NCI-H526 (cell line): ENCODE results near the gene HMGN4.

Source experiments
- DNase-seq, 2 experiments: peaks; one replicate each; lab custom pipeline; 2025; lab: John Stamatoyannopoulos, UW

Gene HMGN4

DNA sequence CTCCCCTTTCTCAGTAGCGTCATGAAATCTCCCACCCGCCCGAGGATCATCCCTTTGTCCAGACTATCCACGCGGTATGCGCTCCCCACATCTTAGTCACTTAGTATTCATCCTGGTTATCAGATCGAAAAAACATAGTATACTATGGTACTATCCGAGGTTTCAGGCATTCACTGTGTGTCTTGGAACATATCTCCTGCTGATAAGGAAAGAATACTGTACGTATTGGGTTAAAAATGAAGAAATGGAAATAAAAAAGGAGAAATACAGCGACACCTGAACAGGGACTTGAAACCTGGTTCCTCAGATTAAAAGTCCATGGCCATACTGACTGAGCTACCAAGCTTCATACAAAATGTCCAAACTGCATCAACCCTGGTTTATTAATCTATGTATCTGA lies 14.0 kb downstream of the HMGN4 start:
- no peak for DNase-seq

DNA sequence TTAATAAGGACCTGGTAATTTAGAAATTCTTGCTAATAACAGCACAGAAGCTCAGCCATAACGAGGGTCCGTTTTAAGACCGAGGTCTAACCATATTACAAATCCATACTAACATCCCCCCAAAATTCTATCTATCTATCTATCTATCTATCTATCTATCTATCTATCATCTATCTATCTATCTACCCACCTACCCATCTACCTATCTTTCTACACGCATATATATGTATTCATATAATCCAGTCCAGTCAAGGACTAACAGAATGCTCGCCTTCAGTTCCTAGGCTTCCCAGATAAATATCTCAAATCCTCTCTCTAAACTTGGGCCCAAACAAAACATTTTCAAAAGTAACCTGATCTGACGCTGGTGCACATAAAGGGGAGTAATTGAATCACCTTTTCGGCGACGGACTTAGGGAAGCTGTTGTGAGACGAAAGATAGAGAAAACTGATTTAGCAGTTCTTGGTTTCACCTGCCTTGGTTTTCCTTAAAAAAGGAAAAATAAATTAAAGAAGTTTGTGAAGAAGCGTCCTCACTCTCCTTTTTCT lies 14.5 kb downstream of the HMGN4 start:
- DNase-seq = no peak

DNA sequence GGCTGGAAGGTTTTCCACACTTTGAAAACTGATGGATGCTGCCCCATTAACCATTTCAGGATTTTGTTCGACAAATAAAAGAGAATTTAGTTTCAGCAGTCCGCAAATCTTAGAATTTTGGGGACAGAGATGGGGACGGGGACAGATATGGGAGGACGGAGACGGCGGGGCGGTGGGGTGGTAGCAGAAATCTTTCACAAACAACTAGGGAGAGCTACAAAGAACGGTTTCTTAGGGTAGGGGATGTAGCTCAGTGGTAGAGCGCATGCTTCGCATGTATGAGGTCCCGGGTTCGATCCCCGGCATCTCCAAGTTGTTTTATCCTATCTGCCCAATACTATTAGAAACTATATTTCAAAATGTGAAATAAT lies 15.1 kb downstream of the HMGN4 start:
- peak; percentile 56 to 76 for DNase-seq

DNA sequence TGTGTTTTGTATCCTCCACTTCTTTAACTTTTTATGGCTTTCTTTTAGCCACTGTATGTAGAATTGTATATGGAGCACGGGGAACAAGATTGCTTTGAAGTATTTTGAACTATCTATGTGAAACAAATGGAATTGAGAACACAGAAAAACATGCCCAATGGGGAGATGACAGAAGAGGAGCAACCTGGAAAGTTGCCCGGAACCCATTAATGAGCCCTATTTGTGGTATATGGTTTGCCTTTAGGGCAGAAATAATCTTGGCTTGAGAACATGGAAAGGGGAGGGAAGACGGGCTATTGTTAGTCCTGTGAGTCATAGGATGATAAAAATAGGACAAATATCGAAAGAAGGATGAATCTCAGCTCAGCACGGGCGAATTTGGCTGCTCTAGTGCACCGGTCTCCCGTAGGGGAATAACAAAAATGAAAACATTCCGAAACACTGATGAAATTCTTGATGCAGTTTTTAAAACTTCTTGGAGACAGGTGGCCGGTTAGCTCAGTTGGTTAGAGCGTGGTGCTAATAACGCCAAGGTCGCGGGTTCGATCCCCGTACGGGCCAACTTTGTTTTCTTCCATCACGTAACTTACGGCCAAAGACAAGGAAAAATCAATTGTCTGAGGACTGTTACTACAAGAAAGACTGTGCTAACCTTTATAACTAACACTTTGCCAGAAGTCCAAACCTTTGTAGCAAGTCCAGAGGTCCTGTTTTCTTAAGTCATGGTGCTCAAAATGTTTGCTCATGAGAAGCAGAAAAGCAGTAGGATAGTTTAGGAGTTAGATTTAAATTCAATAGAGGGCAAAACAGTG lies 15.7 kb downstream of the HMGN4 start:
- peak; percentile 56 to 87 for DNase-seq

DNA sequence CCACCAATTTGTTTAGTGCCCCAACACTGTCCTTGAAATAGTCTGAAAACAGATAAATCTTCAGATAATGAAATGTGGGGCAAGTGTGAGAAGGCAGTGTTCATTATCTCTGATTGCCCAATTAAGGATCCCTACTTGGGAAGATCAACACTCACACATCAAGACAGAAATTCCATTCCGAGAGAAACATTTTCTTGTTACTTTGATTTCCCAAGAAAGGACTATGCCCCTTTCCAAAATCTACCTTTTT lies 16.2 kb downstream of the HMGN4 start:
- DNase-seq = no peak

DNA sequence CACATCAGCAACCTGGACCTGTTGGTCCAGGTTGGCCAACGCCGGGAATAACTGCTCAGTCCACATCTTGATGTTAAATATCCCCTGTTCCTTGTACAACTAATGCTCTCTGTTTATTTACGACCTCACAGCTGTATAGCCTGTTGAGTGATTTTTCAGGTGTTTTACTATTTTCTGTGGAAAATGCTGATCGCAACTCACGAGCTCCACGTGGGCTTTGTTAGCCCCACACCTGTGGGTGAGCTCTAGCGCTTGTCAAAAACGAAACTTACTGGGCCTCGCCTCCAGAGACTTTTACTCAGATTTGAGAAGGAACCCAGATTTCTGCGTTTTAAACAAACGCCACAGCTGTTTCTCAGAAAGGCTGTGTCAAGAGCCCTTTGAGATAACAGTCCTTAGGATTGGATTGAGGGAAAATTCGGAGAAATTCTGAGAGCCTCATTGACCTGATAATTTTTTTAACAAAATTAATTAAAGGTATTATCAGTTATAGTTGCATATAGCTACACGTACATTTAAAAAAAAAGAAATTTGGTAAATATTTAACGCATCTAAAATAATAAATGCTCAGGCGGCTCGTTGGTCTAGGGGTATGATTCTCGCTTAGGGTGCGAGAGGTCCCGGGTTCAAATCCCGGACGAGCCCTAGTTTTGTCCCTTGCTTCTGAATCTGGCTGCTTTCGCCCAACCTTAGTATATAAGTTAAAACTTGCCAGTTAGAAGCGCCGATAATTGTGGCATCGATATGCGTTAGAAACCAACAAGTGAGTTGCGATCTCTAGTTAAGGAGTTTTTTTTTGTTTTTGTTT lies 16.7 kb downstream of the HMGN4 start:
- peak in 1 of 2 experiments; percentile 47 for DNase-seq

DNA sequence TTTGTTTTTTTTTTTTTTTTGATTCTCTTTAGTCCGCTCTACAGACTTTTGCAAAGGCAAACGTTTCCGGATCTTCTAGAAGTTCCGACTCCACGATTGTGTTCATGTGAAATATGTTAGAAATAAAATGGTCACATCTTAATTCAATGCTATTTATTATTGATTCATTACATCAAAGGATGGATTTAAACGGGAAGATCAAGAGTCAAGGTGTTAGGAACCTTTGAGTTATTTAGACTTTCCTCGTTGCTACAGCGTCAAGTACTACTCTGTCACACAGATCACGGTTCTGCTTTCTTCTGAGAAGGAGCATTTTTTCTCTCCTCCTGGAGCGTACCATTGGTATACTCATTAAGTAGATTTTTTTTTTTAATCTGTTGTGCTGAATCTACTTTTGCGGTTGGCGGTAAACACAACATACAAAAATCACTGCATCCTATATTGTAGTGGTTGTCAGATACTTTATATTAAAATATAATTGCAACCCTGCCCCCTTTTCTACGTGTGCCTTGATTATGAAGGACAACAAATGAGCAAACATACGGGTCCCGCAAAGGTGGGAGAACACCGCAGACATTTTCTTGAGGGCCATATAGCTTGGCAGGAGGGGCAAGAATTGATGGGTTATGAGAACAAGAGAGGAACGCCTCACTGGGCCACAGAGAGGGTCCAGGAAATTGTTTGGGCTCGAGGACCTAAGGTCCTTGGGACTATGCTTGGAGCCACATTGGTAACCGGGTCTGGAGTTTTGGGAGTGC lies 17.5 kb downstream of the HMGN4 start:
- no peak for DNase-seq

DNA sequence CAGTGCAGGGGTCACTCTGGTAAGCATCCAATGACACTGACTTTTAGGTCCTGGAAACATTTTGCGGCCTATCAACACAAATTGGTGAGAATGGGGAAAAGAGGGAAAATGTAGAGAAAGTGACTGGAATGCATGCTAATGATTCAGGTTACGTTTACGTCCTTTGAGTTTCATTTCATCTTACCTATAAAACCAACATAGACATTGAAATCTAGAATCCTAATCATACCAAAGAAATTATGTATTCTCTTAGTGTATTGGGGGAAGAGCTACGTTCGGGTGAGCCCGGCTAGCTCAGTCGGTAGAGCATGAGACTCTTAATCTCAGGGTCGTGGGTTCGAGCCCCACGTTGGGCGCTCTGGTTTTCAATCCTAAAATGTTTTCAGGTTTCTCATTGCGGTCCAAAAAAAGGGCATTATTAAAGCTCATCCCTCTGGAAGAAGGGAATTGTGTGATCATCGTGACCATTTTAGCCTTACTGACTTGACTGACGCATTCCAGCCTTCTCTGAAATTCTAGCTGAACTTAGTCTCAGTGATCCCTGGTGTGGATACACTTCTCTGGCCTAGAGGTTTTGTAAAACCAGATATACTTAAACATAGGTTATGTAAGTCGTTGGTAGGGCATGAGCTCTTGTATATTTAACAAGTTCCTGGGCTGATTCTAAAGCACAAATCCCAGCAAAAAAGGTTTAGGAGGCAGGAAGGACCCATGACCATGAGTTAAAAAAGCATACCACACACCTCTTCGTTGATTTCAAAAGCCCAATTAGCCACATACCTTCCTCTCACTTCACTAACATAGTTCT lies 18.3 kb downstream of the HMGN4 start:
- peak; percentile 37 to 77 for DNase-seq

DNA sequence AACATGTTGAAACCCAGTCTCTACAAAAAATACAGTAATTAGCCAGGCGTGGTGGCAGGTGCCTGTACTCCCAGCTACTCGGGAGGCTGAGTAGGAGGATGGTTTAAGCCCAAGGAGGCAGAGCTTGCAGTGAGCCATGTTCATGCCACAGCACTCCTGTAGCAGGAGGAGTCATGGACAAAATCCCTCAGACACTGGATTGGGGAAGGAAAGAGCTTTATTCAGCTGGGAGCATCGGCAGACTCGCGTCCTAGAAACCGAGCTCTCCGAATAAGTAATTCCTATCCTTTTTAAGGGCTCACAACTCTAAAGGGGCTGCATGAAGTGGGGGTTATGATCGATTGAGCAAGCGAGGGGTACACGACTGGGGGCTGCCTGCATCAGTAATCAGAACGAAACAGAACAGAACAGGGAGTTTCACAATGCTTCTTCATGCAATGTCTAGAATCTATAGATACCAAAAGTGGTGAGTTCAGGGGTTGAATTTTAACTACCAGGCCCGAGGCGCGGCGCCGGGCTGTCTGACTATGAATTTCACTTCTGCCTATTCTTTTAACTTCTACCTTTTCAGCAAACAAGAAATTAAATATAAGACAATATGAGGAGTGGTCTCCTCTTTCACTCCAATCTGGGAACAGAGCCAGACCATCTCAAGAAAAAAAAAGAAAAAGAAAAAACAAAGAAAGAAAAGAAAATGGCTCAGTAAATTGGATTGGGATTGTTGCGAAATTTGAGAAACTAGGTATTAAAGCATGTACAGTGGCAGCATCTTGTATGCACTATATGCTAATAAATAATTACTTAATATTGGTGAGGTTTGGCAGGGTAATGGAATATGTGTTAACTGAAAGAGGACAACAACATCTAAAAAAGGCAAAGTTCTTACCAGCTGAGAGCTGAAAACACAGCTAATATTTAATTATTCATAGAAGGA lies 23.6 kb downstream of the HMGN4 start:
- no peak for DNase-seq

DNA sequence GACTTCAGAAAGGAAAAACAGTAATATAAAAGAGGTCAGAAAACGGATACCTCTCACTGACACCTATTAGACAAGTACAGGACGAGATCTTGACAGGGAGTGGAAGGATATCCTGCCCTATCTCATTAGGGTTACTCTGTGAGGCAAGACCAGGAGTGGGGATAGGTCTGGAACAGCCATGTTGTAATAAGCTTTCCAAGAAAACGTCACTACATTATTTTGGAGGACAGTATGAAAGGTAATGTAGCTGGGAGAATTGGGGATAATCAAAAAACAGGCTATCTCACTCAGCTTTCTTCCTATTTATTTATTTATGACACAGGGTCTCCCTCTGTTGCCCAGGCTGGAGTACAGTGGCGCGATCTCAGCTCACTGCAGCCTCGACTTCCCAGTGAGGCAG lies 25.3 kb downstream of the HMGN4 start:
- no peak for DNase-seq

DNA sequence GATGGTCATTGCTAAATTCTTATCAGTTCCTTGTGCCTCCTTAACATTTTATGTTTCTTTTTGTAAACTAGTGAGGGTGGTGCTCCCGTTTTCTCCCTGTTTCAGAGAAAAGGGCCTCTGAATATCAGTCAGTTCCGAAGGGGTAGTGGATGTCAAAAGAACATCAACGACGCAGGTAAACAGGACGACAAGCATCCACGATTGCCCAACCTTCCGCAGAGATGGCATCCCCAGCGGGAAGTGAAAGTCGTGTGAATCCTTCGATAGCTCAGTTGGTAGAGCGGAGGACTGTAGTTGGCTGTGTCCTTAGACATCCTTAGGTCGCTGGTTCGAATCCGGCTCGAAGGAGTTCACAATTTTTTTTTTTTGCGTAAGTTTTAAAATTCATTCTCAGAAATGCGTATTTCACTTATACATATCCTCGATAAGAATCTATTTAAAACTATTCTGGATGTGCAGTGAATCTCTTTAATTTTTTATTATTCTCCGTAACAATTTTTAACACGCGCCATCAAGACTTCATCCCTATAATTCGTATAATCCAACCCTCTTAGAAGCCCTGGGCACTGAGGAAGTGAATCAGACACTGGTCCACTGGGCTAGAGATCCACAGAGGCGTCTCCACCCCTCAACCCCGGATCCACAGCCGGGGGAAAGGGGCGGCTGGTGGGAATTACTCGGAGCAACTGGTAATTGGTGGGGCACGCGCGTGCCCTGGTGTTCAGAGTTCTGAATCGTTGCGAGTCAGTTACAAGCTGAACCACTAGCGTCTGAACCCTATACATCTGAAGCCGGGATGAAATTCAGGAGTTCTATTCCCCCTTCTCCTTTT lies 30.7 kb downstream of the HMGN4 start:
- DNase-seq = peak; percentile 89 to 92

DNA sequence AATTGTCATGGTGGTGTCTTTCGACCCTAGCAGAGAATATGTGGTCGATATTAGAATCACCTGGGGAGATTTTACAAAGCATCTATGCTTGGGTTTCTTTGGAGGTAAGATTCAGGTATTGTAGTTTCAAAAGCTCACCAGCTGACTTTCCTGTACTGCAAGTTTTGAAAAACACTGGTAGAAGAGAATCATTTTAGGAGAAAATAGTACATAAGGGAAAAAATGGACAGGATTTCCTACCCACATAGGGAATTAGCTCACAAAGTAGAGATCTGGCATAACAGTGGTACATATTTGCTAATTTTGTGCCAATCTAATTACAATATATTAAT lies 31.2 kb downstream of the HMGN4 start:
- no peak for DNase-seq

DNA sequence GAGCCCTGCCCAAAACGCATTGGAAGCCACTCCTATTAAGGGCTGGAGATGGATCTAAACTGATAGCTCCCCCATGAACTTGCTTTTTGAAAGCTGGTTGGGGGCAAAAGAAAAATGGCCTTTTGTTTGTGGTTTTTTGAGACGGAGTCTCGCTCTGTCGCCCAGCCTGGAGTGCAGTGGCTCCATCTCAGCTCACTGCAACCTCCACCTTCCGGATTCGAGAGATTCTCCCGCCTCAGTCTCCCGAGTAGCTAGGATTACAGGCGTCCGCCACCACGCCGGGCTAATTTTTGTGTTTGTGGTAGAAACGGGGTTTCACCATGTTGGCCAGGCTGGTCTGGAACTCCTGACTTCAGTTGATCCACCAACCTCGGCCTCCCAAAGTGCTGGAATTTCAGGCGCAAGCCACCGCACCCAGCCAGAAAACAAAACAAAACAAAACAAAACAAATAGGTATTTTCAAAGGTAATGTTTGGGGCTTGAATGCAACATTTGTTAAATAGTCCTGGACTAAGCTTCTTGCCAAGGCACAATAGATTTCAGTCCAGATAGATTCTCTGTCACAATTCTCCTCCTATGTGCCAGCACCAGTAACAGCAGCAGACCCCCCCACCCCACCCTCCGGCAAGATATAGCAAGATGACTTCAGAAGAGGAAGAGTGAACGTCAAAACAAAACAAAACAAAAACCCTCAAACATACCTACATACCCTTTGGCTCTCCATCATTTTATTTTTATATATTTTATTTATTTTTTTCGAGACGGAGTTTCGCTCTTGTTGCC lies 32.1 kb downstream of the HMGN4 start:
- no peak for DNase-seq

DNA sequence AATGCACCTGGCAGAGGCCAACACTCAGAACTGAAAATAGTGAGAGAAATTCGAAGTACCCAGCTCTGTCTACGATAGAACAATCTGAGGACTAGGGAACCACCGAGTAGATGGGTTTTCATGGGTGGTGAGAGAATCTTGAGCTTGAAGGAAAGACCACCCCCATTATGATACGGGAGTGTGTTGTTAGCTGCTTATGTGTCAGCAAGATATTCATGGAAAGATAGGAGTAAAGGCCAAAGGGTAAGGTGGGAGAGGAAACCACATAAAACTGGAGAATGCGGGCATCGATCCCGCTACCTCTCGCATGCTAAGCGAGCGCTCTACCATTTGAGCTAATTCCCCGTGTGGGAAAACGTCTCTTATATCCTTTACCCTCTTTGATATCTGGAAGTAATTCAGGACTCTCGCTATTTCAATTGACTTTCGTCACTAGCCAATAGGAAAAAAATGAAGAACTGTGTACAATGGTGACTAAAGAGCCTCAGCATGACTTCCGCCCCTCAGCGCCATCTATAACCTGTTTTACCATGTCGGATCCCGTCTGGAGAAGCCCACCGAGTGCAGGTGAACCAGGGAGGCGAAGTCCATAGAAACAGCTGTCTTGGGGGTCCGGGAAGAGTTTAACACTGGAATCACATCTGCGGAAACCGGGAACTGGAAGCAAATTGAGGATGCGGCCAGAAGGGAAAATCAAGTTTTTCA lies 33.6 kb downstream of the HMGN4 start:
- peak; percentile 81 to 86 for DNase-seq

DNA sequence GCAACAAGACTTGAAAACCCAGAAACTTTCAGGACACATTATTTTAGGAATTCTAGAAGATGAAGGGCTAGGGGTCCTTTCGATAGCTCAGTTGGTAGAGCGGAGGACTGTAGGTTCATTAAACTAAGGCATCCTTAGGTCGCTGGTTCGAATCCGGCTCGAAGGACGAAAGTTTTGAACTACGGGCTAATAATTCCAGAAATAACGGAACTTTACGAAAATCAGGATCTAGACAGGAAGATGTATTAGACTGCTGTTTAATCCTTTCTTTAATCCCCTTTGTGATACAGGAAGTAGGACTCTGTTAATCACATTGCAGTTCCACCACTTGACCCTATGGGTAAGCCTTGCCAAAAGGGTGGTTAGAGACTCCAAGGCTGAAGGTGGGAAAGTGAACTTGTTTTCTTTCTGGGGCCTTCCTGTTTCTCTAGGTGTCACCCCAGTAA lies 37.4 kb downstream of the HMGN4 start:
- no peak for DNase-seq

DNA sequence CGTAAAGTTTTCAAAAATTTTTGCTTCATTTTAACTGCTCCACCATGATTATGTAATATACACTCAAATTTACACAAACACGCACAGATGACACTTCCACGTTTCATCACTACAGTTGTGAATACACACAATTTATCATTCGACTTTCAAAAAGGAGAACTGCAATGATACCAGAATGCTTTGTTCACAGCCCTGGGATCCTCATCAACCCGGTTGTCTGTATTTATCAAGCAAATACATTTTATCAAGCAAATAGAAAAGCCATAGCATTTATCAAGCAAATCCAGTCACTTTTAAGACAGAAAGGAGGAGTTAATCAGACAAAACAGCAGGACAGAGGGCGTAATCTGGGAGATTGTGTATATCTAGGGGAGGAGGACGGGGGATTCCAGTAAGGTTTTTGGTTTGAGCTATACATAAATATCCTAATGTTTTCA lies 38.3 kb downstream of the HMGN4 start:
- no peak for DNase-seq

DNA sequence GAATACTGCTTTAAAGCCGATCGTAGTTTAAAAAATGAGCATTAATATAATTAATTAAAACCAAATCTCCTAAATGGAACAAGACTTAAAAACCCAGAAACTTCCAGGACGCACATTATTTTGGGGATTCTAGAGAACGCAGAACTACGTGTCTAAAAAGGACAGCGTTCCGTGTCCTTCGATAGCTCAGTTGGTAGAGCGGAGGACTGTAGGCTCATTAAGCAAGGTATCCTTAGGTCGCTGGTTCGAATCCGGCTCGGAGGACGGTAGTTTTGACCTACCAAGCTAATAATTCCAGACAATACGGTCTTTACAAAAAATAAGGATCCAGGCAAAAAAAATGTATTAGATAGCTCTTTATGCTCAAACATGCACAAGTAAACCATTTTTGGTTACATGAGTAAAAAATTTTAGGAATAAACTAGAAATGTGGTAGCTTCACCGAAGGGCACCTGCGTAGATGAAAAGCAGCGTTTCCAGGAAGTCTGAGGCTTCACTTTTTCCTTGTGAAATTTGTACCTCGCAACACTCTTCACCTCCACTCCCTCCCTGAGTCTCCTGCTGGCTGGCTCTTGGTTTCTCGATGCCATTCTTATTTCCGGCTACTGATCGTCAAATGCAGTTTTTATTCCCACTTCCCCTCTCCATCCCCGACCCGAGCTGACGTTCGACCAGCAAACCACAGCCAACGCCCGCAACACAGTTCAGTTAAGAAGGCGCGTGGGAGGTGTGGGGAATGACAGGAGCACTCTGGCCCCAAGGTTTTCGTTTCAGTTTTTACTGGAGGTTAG lies 39.0 kb downstream of the HMGN4 start:
- DNase-seq = no peak

DNA sequence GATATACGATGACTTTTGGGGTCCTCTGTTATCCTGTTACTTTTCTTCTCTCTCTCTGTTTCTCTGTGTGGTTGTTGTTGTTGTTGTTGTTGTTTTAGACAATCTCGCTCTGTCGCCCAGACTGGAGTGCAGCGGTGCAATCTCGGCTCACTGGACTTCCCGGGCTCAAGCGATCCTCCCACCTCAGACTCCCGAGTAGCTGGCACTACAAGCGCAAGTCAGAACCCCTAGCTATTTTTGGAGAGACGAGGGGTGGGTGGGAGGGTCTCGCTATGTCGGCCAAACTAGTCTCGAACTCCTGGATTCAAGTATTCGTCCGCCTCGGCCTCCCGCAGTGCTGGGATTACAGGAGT lies 39.5 kb downstream of the HMGN4 start:
- no peak for DNase-seq
